GM12864 (cell line): ENCODE data around the gene ETFRF1.

Source experiments
- DNase-seq: peaks from one replicate; pipeline ENCODE4 v3.0.0-alpha.2; 2011; ENCODE audit warnings: low read depth
- H3K4me3 ChIP-seq: 2 replicates; pipeline ENCODE4 v1.5.1; 2011; ENCODE audit warnings: mild to moderate bottlenecking, low read depth, low read length, control low read depth
- CTCF ChIP-seq: IDR thresholded peaks from 2 replicates; pipeline ENCODE4 v1.5.1; 2011; ENCODE audit warnings: low read depth, mild to moderate bottlenecking, moderate library complexity, low read length, control low read depth, inconsistent platforms; ENCODE audit errors: missing control alignments

The ETFRF1 gene

GRCh38 chr12:25162866-25163265 lies 32.2 kb upstream of the ETFRF1 start:
- no peak for DNase-seq
- no peak overlapping the region for H3K4me3 ChIP-seq
- no peak for TF ChIP-seq CTCF

DNA sequence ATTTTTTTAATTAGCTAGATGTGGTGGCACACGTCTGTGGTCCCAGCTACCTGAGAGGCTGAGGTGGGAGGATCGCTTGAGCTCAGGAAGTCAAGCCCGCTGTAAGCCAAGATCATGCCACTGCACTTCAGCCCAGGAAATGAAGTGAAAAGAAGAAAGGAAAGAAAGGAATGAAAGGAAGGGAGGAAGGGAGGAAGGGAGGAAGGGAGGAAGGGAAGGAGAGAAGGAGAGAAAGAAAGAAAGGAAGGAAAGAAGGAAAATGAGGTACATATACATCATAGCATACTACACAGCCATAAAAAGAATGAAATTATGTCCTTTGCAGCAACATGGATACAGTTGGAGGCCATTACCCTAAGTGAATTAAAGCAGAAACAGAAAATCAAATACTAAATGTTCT lies 12.3 kb upstream of the ETFRF1 start:
- TF ChIP-seq CTCF: no peak
- DNase-seq: no peak
- no peak overlapping the region for H3K4me3 ChIP-seq

DNA sequence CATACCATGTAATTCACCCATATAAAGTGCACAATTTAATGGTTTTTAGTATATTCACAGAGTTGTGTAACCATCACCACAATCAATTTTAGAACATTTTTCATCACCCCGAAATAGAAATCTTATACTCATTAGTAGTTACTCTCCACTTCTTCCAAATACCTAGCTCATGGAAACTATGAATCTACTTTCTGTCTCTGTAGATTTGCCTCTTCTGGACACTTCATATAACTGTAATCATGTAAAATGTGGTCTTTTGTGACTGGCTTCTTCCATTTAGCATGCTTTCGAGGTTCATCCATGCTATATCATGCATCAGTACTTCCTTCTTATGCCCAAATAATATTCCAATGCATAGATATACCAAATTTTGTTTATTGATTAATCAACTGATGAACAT lies 10.9 kb upstream of the ETFRF1 start:
- no peak for DNase-seq
- TF ChIP-seq CTCF: no peak
- no peak overlapping the region for H3K4me3 ChIP-seq

- no peak overlapping the region for H3K4me3 ChIP-seq
- no peak for TF ChIP-seq CTCF
- no peak for DNase-seq
Observed at GRCh38 chr12:25186038-25186787, 8.8 kb upstream of the ETFRF1 start.

DNA sequence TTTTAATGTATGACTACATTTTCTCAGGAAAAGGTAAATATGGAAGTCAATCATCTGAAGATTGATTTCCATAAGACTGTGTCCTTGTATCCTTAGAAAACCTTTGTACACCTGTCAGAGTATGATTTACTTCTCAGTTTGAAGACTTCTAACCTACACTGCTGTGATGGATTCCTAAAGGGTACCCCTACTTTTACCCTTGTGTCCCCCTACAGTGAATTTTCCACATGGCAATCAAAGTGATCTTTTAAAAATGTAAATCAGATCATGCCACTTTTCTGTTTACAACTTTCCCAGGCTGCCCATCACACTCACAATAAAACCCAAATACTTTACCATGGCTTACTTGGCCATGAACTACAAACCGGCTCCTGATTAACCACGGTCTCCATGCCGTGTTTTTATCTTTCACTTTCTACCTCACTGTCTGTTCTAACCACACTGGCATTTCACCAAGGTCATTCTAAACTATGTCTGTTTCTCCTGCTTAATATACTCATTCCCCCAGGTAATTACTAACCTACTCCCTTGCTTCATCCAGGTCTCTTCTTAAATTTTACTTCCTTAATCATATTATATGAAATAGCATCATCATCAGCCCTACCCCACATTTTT lies 8.1 kb upstream of the ETFRF1 start:
- TF ChIP-seq CTCF: no peak
- DNase-seq: no peak

GRCh38 chr12:25187781-25188180 lies 7.3 kb upstream of the ETFRF1 start:
- no peak for DNase-seq
- TF ChIP-seq CTCF: no peak
- no peak overlapping the region for H3K4me3 ChIP-seq

More for the DNA sequence above, 8.1 kb upstream of the ETFRF1 start:
- H3K4me3 ChIP-seq: no peak overlapping the region; the same call in 1 of the 2 replicates

DNA sequence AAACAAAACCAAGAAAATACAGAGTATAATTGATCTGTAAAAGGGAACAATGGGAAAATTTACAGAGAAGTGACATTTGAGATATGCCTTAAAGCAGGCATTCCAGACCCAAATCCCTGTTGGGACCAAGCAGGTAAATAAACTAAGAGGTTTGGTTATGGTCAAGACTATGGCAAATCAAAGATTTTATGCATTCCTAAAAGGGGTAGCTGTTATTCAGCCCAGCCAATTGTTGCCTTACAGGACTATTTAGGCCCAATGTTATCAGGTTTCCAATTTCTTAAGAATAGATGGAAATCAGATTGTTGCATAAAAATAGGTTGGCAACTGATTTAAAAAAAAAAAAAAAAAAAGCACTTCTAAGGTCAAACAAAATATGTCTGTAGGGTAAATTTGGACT lies 5.4 kb upstream of the ETFRF1 start:
- DNase-seq: no peak
- H3K4me3 ChIP-seq: no peak overlapping the region
- TF ChIP-seq CTCF: no peak
